SK-N-SH treated with all-trans-retinoic acid at 6 μM for 48 hours (cell line): ENCODE data around the gene PTGIR.
A peak's percentile ranks its signal among the peaks of the same experiment; 100 is the strongest.

Source experiments
- ATAC-seq: fragments of 200-7000 bp; cut with Tn5 transposase; 3 replicates; pipeline ENCODE4 v1.9.1; 2020; ENCODE audit warnings: mild to moderate bottlenecking, moderate library complexity
- ARNTL ChIP-seq: fragments of 450-650 bp; formaldehyde crosslinking; IDR thresholded peaks from 2 replicates; pipeline ENCODE4 v1.5.0; 2020; ENCODE audit warnings: low read depth, mild to moderate bottlenecking, moderate library complexity, borderline replicate concordance
- BACH2 ChIP-seq: fragments of 250-450 bp; sonication (Bioruptor Pico); IDR thresholded peaks from 2 replicates; pipeline ENCODE4 v1.9.0; 2021; ENCODE audit warnings: mild to moderate bottlenecking, borderline replicate concordance
- CSDC2 ChIP-seq: fragments of 250-450 bp; sonication (Bioruptor Pico); IDR thresholded peaks from 2 replicates; pipeline ENCODE4 v1.5.0; 2020; ENCODE audit warnings: mild to moderate bottlenecking, moderate library complexity
- CSRNP3 ChIP-seq: fragments of 250-450 bp; sonication (Bioruptor Pico); IDR thresholded peaks from 2 replicates; pipeline ENCODE4 v1.5.1; 2021; ENCODE audit warnings: mild to moderate bottlenecking, moderate library complexity
- ESRRG ChIP-seq: fragments of 250-450 bp; sonication (Bioruptor Pico); IDR thresholded peaks from 2 replicates; pipeline ENCODE4 v1.6.1; 2021; ENCODE audit warnings: mild to moderate bottlenecking
- GLIS3 ChIP-seq: fragments of 250-450 bp; sonication (Bioruptor Pico); IDR thresholded peaks from 2 replicates; pipeline ENCODE4 v1.5.0; 2020; ENCODE audit warnings: mild to moderate bottlenecking, moderate library complexity
- ISL1 ChIP-seq: fragments of 250-450 bp; sonication (Bioruptor Pico); IDR thresholded peaks from 2 replicates; pipeline ENCODE4 v2.1.2; 2022; ENCODE audit warnings: mild to moderate bottlenecking, moderate library complexity
- OSR1 ChIP-seq: fragments of 250-450 bp; sonication (Bioruptor Pico); IDR thresholded peaks from 2 replicates; pipeline ENCODE4 v1.8.0; 2022; ENCODE audit warnings: moderate library complexity, mild to moderate bottlenecking, inconsistent platforms
- PPARA ChIP-seq: fragments of 250-450 bp; sonication (Bioruptor Pico); IDR thresholded peaks from 2 replicates; pipeline ENCODE4 v1.5.0; 2020; ENCODE audit warnings: mild to moderate bottlenecking, borderline replicate concordance
- RARB ChIP-seq: fragments of 250-450 bp; sonication (Bioruptor Pico); IDR thresholded peaks from 2 replicates; pipeline ENCODE4 v1.8.0; 2021; ENCODE audit warnings: mild to moderate bottlenecking, moderate library complexity
- SNAI2 ChIP-seq: fragments of 250-450 bp; sonication (Bioruptor Pico); IDR thresholded peaks from 2 replicates; pipeline ENCODE4 v1.5.0; 2020; ENCODE audit warnings: mild to moderate bottlenecking, moderate library complexity
- TCF4 ChIP-seq: fragments of 250-450 bp; sonication (Bioruptor Pico); IDR thresholded peaks from 2 replicates; pipeline ENCODE4 v1.8.0; 2021; ENCODE audit warnings: mild to moderate bottlenecking, moderate library complexity, borderline replicate concordance
- TOX ChIP-seq: fragments of 250-450 bp; sonication (Bioruptor Pico); IDR thresholded peaks from 2 replicates; pipeline ENCODE4 v1.8.0; 2021; ENCODE audit warnings: mild to moderate bottlenecking, moderate library complexity, borderline replicate concordance
- TSHZ2 ChIP-seq: fragments of 250-450 bp; sonication (Bioruptor Pico); IDR thresholded peaks from 2 replicates; pipeline ENCODE4 v1.5.0; 2020; ENCODE audit warnings: mild to moderate bottlenecking, moderate library complexity
- ZC3H10 ChIP-seq: fragments of 250-450 bp; sonication (Bioruptor Pico); IDR thresholded peaks from 2 replicates; pipeline ENCODE4 v1.5.1; 2021; ENCODE audit warnings: mild to moderate bottlenecking, moderate library complexity
- ZFP3 ChIP-seq: fragments of 250-450 bp; sonication (Bioruptor Pico); IDR thresholded peaks from 2 replicates; pipeline ENCODE4 v1.5.0; 2020; ENCODE audit warnings: mild to moderate bottlenecking, moderate library complexity
- ZFP30 ChIP-seq: fragments of 450-650 bp; formaldehyde crosslinking; IDR thresholded peaks from 2 replicates; pipeline ENCODE4 v1.5.0; 2022; ENCODE audit warnings: mild to moderate bottlenecking, moderate library complexity
- ZNF565 ChIP-seq: fragments of 450-650 bp; formaldehyde crosslinking; conservative IDR thresholded peaks from 2 replicates; pipeline ENCODE4 v1.5.0; 2020; ENCODE audit warnings: low read depth, mild to moderate bottlenecking, moderate library complexity
- ZNF8 ChIP-seq: fragments of 450-650 bp; formaldehyde crosslinking; IDR thresholded peaks from 2 replicates; pipeline ENCODE4 v1.5.0; 2020; ENCODE audit warnings: mild to moderate bottlenecking, moderate library complexity
- TF ChIP-seq, protein P1 (sequence below): fragments of 250-450 bp; sonication (Bioruptor Pico); IDR thresholded peaks from 2 replicates; pipeline ENCODE4 v1.5.1; 2020; ENCODE audit warnings: low read depth, mild to moderate bottlenecking, moderate library complexity
- TF ChIP-seq, protein P2 (sequence below): fragments of 250-450 bp; sonication (Bioruptor Pico); IDR thresholded peaks from 2 replicates; pipeline ENCODE4 v1.8.0; 2021; ENCODE audit warnings: low read depth, mild to moderate bottlenecking, moderate library complexity, borderline replicate concordance

PTGIR gene

GRCh38 chr19:46634656-46635218 is 9.8 kb upstream of the PTGIR start:
- no peak for ATAC-seq
- TF ChIP-seq ZFP3 (CRISPR knock-in tag) (no peak), SNAI2 (CRISPR knock-in tag) (no peak), TOX (CRISPR knock-in tag) (no peak), ZNF8 (CRISPR knock-in tag) (no peak), PPARA (CRISPR knock-in tag) (no peak), ZC3H10 (CRISPR knock-in tag) (no peak), ESRRG (no peak), CSDC2 (no peak), ARNTL (CRISPR knock-in tag) (no peak), ISL1 (CRISPR knock-in tag) (no peak), CSRNP3 (CRISPR knock-in tag) (no peak), BACH2 (CRISPR knock-in tag) (no peak), ZFP30 (CRISPR knock-in tag) (no peak)
- TF ChIP-seq, protein P1, sequence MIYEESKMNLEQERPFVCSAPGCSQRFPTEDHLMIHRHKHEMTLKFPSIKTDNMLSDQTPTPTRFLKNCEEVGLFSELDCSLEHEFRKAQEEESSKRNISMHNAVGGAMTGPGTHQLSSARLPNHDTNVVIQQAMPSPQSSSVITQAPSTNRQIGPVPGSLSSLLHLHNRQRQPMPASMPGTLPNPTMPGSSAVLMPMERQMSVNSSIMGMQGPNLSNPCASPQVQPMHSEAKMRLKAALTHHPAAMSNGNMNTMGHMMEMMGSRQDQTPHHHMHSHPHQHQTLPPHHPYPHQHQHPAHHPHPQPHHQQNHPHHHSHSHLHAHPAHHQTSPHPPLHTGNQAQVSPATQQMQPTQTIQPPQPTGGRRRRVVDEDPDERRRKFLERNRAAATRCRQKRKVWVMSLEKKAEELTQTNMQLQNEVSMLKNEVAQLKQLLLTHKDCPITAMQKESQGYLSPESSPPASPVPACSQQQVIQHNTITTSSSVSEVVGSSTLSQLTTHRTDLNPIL (CRISPR knock-in tag), result no peak
- TF ChIP-seq, protein P2, sequence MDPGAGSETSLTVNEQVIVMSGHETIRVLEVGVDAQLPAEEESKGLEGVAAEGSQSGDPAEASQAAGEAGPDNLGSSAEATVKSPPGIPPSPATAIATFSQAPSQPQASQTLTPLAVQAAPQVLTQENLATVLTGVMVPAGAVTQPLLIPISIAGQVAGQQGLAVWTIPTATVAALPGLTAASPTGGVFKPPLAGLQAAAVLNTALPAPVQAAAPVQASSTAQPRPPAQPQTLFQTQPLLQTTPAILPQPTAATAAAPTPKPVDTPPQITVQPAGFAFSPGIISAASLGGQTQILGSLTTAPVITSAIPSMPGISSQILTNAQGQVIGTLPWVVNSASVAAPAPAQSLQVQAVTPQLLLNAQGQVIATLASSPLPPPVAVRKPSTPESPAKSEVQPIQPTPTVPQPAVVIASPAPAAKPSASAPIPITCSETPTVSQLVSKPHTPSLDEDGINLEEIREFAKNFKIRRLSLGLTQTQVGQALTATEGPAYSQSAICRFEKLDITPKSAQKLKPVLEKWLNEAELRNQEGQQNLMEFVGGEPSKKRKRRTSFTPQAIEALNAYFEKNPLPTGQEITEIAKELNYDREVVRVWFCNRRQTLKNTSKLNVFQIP, result no peak
- TF ChIP-seq, all 23 proteins: peak for 0

- ATAC-seq, result peak; percentile 39
- TF ChIP-seq PPARA (CRISPR knock-in tag), result 0 out of 2 replicates have a peak, but pooled peaks have one; percentile 35
- TF ChIP-seq ZNF8 (CRISPR knock-in tag), result no peak
- TF ChIP-seq GLIS3, result no peak
- TF ChIP-seq, protein P1 (CRISPR knock-in tag), result no peak
- TF ChIP-seq ZC3H10 (CRISPR knock-in tag), result no peak
- 0 out of 2 replicates have a peak, but pooled peaks have one; percentile 61 for TF ChIP-seq ARNTL (CRISPR knock-in tag)
- TF ChIP-seq CSRNP3 (CRISPR knock-in tag), result no peak; the same call in 1 of the 2 replicates
- TF ChIP-seq SNAI2 (CRISPR knock-in tag), result no peak
- no peak for TF ChIP-seq TCF4 (CRISPR knock-in tag)
- TF ChIP-seq, protein P2, result no peak
- no peak for TF ChIP-seq OSR1 (CRISPR knock-in tag)
- no peak for TF ChIP-seq TOX (CRISPR knock-in tag)
- TF ChIP-seq ZNF565 (CRISPR knock-in tag), result no peak
- no peak for TF ChIP-seq RARB
- TF ChIP-seq, all 23 proteins: peak for 2
These were observed 9.3 kb upstream of the PTGIR start for GRCh38 chr19:46634045-46634655.

DNA sequence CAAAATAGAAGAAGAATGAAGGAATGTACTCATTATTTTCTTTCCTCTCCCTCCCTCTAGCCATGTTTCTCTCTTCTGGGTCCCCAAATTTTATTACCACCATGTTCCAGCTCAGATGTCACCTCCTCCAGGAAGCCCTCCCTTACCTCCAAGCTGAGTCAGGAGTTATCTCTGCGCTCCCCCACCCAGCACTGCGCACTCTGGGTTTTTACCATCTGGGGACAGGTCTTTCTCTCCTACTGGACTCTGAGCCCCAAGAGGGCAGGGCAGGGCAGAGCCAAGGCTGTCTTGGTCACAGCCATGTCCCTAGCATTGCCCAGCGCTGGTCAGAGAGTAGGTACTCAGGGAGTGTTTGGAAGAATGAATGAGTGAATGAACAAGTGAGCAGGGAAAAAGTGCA is 8.2 kb upstream of the PTGIR start:
- no peak for TF ChIP-seq PPARA (CRISPR knock-in tag)
- no peak for TF ChIP-seq CSRNP3 (CRISPR knock-in tag)
- TF ChIP-seq TSHZ2 (CRISPR knock-in tag), result no peak
- TF ChIP-seq TOX (CRISPR knock-in tag), result no peak
- TF ChIP-seq, all 23 proteins: peak for 0

More for the DNA sequence above, 8.2 kb upstream of the PTGIR start:
- no peak for ATAC-seq
